SIG-M5 treated with dmso at 0.1 percent for 504 hours (cell line): ENCODE data around the gene KRT79.

ENCODE experiments used
- DNase-seq: peaks from one replicate; lab custom pipeline; 2025; ENCODE audit not compliant: unreplicated experiment; lab: John Stamatoyannopoulos, UW

KRT79 gene

GRCh38 chr12:52774629-52775250 is 59.4 kb downstream of the KRT79 start:
- DNase-seq = no peak

- no peak for DNase-seq
Observed at GRCh38 chr12:52772772-52773171, 61.3 kb downstream of the KRT79 start.

GRCh38 chr12:52772188-52772587 is 61.9 kb downstream of the KRT79 start:
- no peak for DNase-seq

GRCh38 chr12:52771505-52771904 is 62.6 kb downstream of the KRT79 start:
- no peak for DNase-seq
